Activated CD4-positive, CD25-positive, alpha-beta regulatory T cell (primary cell): Measurements from ENCODE around the gene OGDH.
"Not testable (repeated sequence)": the region's sequence is repeated elsewhere in the genome, so short reads cannot be mapped to it uniquely, and the experiment has no call there.

ENCODE experiments used
- DNase-seq, 4 experiments: peaks; one replicate each; lab custom pipeline; 2025; lab: John Stamatoyannopoulos, UW

OGDH gene

DNA sequence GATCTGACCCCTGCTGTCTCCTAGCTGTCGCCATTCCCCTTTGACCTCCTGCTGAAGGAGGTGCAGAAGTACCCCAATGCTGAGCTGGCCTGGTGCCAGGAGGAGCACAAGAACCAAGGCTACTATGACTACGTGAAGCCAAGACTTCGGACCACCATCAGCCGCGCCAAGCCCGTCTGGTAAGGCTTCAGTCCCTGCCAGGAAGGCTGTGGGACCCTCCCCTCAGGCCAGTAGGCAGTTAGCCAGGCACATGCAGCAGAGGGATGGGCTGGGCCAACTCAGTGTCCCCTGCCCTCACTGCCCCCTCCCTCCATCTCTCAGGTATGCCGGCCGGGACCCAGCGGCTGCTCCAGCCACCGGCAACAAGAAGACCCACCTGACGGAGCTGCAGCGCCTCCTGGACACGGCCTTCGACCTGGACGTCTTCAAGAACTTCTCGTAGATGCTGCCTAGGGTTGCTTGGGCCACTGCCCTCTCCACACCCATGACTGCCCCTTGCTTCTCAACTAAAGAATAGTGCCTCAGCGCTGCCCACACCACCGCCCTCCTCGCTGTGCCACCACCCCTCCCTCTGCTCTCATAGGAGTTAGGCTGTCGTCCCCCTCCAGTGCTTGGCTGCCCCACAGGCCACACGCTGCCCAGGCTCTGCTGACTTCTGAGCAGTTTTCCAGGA, 101.3 kb downstream of the OGDH start:
- DNase-seq, result no peak

DNA sequence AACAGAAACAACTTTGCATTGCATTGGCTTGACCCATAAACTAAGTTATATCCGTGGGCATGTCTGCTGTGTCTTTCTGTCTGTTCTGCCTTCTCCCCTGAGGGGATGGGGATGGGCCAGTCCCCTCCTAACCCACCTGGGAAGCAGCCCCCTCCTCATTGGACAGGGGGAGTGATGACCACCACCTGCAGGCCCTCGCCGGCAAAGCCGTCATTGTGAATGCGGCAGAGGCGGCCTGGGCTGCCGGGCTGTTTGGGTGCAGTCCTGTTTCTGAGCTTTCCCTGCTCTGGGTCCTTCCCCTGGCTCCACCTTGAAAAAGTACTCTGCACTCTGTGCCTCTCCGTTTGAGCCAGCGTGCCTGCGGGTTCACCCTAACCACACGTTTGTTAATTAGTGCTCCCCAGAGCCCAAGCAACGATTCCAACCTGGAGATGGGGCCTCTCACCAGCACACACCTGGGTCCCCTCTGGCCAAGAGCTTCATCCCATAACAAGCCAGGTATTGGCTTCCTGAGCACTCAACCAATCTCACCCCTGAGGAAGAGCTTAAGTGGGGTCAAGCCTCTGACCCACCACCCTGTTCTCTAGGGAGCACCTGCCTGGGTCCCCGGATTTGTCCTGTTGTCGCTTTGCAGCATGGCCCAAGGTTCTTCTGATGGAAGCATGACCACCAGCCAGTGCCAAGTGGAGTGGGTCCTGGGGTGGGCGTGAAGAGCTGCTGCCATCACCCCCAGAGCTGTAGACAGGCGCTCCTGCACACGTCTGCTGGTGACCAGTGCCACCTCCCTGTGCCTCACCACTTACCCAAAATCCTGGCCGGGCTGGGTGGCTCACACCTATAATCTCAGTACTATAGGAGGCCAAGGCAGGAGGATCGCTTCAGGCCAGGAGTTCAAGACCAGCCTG, 102.8 kb downstream of the OGDH start:
- DNase-seq, result no peak

DNA sequence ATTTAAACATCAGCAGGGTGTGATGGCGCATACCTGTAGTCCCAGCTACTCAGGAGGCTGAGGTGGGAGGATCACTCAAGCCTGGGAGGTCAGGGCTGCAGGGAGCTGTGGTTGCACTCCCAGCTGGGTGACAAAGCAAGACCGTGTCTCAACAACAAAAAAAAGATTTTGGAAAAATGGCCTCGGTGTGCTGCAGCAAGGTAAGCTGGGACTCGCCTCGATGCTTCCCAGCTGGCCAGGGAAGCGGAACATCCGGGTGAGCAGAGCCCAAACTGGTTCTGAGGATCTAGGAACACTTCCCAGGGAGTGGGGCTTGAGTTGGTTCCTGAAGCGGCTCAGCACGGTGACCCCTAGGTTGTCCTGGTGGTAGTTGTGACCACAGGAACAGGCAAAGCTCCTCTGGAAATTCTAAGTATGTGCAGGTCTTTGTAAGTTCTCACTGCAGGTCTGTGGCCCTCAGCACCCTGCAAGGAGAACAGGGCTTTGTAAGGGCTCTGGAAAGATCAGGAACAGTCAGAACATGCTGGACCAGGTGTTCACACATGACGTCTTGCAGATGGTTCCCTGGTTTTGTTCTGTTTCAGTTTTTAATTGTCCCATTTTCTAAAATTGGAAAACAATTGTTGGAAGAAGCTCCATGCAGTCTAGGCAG, 103.6 kb downstream of the OGDH start:
- no peak for DNase-seq

DNA sequence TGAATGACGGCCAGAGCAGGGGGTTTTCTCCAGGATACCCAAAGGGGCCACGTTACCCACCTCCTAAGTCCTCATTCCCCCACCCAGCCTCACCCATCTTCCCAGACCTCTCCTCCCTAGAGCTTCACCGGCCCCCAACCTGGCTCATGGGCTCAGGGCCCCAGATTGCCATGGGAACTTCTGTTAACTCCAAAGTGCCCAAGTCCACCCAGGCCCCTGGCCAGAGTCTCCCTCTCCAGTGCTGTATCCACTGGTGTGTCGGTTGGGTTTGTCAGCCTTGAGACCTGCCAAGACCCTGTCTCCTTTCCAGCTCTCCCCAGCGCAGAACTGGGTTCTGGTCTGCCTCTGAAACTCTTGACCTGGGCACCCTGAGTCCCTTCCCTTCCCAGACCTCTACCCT, 105.1 kb downstream of the OGDH start:
- DNase-seq, result no peak

DNA sequence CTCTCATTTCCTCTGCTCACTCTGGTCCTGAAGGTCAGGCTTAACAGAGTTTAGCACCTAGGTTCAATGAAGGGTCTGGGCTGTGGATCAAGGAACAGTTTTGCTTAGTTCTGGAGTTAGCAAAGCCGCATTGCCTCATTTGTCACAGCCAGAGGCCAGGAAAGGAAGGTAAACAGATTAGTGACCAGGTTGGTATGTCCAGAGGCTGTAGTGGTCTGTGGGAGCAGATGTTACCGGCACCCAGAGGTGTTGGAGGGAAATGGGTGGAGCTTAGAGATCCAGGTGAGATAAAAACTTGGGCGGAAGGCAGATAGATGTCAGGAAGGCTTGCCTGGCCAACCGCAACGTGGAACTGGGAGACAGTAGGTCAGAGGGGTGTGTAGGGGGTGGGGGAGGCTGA, 105.6 kb downstream of the OGDH start:
- no peak for DNase-seq

DNA sequence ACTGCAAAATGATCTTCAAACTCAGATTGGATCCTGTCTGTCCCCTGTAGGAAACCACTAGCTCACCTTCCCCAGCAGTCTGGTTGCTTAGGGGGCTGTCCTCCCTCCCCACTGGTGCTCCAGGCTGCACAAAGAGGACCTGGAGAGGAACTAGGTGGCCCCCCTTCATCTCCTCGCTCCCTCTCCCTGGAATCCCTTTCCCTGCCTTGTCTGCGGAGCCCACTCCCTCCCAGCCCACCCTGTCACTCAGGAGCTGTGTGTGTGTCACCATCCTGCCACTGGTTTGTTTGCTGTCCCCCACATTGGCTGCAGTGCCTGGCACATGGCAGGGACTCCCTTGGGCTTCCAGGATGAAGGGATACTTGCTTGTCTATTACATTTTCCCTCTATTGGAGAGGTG, 106.7 kb downstream of the OGDH start:
- DNase-seq, result no peak

DNA sequence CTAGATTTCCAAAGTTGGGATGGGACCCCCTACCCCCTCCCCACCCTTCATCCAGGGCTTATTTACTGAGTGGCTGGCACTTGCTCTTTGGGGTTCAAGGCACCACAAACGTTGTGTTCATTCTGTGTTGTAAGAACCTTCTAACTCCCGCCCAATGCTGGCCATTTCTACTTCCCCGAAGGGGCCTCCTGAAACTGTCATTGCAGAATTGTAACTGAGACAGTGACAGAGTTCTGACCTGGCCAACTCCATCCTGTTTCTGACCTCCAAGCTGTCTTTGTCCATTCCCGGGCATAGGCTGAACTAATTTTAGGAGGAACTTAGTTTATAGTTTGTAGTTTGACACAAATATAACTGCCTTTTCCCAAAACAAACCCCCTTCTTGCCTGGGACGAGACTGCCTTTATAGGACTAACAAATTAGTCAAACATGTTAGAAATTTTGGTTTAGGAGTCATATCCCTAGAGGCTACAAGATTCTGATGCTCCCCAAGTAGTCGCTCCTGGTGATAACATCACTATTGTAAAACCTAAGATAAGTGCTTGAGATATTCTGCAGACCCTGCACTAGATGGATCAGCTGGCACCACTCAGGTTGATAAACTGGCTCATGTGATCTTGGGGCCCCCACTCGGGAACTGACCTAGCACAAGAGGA, 107.4 kb downstream of the OGDH start:
- no peak for DNase-seq

DNA sequence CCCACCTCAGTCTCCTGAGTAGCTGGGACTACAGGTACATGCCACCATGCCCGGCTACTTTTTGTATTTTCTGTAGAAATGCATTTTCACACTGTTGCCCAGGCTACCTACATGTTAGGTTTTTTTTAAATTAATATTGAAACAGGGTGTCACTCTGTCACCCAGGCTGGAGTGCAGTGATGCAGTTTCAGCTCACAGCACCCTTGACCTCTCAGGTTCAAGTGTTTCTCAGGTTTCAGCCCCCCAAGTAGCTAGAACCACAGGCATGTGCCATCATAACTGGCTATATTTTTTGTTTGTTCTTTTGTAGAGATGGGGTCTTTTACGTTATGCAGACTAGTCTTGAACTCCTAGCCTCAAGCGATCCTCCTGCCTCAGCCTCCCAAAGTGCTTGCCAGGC, 109.8 kb downstream of the OGDH start:
- DNase-seq, result no peak

DNA sequence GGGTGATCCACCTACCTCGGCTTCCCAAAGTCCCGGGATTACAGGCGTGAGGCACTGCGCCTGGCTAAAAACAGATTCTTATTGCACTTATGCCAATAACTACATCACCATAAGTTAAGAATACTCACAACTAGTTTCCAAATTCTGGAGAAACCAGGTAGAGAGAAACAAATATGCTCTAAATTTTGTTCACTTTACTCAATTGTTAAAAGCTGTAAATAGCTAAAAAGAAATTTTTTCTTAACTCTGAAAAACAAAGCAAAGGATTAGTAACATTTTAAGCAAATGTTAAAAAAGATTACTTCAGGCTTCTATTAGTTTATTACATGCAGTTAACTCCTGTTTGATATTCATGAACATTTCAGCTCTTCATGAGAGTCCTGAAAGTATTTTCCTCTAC, 113.9 kb downstream of the OGDH start:
- DNase-seq, result no peak

DNA sequence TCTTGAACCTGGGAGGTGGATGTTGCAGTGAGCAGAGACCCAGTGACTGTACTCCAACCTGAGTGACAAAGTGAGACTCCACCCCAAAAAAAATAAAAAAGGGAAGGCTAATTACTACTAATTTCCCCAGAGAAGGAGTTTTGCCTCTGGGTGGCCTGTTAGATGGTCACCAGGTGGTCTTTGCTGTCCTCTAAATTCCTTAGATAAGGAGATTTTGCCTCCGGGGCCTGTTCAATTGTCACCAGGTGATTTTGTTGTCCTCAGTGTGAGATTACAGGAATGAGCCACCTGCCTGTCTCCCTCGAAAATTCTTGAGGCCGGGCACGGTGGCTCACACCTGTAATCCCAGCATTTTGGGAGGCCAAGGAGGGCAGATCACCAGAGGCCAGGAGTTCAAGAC, 117.8 kb downstream of the OGDH start:
- DNase-seq, result no peak

DNA sequence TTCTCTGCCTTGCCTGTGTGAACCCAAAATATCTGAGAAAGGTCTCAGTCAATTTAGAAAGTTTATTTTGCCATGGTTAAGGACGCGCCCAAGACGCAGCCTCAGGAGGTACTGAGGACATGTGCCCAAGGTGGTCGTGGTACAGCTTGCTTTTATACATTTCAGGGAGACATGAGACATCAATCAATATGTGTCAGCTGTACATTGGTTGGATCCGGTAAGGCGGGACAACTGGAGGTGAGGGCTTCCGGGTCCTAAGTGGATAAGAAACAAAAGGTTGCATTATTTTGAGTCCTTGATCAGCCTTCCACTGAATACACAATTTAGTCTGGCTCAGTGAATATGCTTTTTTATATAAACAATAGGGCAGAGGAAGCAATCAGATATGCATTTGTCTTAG, 119.8 kb downstream of the OGDH start:
- DNase-seq, result not testable (repeated sequence)

DNA sequence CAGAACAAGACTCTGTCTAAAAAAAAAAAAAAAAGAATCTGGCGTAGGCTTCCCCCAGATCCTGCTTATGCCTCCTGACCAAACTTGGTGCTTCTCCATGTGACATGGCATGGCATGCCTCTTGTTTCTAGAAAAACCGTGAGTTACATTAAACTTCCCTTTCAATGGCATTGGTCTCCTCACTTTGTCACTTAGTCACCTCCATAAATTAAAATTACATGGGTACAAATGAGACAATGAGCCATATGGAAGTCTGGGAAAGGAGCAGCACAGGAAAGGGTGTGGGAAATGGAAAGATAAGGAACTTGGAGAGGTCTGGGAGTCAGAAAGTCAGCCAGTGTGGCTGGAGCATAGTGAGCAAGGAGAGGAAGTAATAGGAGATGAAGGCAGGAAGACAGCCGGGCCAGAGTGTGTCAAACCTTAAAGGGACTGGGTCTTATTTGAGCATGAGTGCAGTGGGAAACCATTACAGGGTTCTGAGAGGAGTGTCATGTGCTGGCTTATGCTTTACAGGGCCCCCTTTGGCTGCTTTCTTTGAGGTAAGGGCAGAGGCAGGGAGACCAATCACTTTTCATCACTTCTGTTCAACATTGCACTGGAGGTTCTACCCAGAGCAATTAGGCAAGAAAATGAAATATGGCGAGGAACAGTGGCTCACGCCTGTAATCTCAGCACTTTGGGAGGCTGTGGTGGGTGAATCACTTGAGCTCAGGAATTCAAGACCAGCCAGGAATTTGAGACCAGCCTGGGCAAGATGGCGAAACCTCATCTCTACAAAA, 120.9 kb downstream of the OGDH start:
- DNase-seq, result no peak

DNA sequence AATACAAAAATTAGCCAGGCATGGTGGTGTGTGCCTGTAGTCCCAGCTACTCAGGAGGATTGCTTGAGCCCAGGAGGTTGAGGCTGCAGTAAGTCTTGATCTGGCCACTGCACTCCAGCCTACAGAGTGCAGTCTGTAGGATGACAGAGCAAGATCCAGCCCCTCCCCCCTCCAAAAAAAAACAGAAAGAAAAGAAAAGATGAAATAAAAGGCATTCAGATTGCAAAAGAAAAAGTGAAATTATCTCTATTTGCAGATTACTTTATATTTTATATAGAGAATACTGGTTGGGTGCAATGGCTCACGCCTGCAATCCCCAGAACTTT, 121.5 kb downstream of the OGDH start:
- no peak for DNase-seq

DNA sequence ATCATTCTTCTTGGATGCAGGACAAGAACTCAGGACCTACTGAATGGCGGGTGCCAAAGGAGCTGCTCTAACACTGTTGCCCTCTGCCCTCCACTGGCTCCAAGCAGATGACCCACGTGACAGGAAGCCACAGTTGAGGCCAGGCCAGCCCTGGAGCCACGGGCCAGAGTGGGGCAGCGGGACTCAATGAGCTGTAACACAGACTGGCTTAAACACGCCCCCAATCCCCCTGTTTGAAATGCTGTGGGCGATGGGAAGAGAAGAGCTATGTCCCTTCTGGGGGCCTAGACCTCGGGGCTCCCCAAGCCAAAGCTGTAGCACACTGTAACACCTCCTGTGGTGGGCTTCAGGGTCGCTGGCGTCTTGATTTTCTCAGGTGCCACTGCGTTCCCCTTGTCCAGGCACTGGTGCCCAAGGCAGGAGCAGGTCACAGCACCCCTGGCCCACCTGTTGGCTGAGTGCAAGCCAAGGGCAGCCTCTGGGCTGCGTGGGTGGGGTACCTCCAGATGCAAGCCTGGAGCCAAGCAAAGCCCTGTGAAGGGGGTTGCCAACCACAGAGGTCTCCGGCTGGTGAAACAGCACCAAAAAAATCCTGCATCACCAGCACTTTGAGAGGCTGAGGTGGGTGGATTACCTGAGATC, 123.6 kb downstream of the OGDH start:
- DNase-seq, result no peak

DNA sequence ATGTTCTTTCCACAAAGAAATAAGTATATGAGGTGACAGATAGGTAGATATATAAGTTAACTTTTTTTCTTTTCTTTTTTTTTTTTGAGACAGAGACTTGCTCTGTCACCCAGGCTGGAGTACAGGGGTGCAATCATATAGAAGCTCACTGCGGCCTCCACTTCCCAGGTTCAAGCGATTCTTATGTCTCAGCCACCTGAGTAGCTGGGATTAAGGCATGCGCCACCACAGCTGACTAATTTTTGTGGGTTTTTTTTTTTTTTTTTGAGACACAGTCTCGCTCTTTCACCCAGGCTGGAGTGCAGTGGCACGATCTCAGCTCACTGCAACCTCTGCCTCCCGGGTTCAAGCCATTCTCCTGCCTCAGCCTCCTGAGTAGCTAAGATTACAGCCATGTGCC, 126.5 kb downstream of the OGDH start:
- not testable (repeated sequence) for DNase-seq

DNA sequence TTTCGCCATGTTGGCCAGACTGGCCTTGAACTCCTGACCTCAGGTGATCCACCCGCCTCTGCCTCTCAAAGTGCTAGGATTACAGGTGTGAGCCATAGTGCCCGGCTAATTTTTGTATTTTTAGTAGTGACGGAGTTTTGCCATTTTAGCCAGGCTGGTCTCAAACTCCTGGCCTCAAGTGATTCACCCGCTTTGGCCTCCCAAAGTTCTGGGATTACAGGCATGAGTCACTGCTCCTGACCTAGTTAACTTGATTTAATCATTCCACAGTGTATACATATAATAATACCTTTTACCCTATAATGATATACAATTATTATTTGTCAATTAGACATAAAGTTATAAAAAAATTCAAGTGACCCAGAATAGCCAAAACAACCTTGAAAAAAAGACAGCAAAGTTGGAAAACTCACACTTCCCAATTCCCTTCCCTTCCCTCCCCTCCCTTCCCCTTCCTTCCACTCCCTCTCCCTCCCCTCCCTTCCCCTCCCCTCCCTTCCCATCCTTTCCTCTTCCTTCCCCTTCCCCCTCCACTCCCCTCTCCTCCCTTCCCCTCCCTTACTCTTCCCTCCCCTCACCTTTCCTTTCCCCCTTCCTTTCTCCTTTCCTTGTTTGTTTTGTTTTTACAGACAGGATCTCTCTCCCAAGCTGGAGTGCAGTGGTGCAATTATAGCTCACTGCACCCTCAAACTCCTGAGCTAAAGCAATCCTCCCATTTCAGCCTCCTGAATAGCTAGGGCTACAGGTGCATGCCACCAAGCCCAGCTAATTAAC, 127.5 kb downstream of the OGDH start:
- DNase-seq, result no peak

DNA sequence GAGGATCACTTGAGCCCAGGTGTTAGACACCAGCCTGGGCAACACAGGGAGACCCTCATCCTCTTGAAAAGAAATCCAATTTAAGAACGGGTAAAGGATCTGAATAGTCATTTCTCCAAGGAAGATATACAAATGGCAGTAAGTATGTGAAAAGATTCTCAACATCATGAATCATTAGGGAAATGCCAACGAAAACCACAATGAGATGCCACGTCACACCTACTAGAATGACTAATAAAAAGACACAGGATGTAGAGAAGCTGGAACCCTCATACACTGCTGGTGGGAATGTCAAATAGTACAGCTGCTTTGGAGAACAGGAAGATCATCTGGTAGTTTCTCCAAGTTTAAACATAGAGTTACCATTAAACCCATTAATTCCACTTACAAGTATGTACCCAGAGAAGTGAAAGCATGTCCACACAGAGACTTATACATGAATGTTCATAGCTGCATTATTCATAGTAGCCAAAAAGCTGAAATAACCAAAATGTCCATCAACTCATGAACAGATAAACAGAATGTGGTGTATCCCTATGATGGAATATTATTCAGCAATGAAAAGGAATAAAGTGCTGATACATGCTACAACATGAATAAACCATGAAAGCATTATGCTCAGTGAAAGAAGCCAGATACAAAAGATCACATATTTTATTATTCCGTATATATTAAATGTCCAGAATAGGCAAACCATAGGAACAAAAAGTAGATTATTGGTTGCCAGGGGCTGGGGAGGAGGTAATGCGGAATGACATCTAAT, 129.2 kb downstream of the OGDH start:
- no peak for DNase-seq

DNA sequence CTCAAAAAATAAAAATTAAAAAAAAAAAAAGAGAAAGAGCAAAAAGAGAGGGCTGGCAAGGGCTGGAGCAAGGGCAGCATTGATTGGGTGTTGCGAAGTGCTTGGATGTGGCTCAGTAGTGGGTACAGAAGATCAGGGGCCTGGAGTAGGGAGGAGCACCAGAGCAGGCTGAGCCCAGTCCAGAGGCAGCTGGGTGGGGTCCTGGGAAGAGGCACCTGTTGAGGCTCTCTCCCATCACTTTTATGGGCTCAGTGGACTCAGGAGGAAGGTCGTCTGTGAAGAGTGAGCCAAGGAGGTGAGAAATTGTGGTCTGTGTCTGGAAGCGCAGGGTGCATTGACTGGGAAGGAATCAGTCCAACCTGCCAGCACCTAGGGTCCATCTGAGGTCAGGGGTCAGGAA, 130.5 kb downstream of the OGDH start:
- no peak for DNase-seq

DNA sequence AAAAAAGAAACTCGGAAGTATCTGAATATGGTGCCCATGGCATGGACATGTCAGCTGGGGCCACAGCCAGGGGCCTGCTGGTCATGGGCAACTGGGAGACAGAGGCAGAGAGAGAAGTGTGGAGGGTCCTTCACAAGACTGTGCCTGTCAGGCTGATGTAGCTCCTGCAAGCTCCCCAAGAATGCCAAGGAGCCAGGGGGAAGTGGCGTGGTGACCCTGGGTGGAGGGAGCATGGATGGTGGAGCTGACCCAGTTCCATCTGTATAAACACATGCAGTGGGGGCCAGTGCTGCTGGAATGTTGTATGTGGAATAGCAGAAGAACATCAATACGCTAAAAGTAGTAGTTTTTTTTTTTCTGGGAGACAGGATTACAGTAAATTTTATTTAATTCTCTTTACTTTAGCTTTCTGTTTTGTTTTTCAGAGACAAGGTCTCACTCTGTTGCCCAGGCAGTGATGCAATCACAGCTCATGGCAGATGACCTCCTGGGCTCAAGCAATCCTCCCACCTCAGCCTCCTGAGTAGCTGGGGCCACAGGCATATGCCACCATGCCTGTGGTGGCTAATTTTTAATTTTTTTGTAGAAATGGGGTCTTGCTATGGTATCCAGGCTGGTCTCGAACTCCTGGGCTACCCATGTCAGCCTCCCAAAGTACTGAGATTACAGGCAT, 131.8 kb downstream of the OGDH start:
- DNase-seq, result no peak
